ENCODE results near the gene SLC12A3. TPM values are rescaled to one million over a fixed set of nuclear protein-coding genes. Genes with fewer than 3 reads are reported as not detected.

Gene SLC12A3
- total and polyA plus RNA-seq, 2 of the 8 experiments (the other 6 are each of a cell fraction or from before 2014, with no cell fraction given): not detected

DNA sequence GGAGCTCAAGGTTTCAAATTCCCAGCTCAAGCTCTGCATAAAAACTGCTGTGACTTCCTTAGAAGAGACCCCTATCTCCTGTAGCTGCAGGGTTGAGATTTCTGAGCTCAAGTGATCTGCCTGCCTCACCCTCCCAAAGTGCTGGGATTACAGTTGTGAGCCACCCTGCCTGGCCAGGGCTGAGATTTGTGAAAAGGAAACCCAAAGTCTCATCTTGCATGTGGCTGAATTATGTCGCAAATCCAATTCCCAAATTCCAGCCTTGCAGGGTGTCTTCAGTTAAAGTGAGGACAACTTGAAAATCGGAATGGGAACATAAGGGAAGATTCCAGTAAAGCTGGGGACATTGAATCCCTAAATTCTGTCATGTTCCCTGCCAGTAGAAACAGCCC lies 82.6 kb downstream of the SLC12A3 start (continued):
- TF ChIP-seq, protein P1, sequence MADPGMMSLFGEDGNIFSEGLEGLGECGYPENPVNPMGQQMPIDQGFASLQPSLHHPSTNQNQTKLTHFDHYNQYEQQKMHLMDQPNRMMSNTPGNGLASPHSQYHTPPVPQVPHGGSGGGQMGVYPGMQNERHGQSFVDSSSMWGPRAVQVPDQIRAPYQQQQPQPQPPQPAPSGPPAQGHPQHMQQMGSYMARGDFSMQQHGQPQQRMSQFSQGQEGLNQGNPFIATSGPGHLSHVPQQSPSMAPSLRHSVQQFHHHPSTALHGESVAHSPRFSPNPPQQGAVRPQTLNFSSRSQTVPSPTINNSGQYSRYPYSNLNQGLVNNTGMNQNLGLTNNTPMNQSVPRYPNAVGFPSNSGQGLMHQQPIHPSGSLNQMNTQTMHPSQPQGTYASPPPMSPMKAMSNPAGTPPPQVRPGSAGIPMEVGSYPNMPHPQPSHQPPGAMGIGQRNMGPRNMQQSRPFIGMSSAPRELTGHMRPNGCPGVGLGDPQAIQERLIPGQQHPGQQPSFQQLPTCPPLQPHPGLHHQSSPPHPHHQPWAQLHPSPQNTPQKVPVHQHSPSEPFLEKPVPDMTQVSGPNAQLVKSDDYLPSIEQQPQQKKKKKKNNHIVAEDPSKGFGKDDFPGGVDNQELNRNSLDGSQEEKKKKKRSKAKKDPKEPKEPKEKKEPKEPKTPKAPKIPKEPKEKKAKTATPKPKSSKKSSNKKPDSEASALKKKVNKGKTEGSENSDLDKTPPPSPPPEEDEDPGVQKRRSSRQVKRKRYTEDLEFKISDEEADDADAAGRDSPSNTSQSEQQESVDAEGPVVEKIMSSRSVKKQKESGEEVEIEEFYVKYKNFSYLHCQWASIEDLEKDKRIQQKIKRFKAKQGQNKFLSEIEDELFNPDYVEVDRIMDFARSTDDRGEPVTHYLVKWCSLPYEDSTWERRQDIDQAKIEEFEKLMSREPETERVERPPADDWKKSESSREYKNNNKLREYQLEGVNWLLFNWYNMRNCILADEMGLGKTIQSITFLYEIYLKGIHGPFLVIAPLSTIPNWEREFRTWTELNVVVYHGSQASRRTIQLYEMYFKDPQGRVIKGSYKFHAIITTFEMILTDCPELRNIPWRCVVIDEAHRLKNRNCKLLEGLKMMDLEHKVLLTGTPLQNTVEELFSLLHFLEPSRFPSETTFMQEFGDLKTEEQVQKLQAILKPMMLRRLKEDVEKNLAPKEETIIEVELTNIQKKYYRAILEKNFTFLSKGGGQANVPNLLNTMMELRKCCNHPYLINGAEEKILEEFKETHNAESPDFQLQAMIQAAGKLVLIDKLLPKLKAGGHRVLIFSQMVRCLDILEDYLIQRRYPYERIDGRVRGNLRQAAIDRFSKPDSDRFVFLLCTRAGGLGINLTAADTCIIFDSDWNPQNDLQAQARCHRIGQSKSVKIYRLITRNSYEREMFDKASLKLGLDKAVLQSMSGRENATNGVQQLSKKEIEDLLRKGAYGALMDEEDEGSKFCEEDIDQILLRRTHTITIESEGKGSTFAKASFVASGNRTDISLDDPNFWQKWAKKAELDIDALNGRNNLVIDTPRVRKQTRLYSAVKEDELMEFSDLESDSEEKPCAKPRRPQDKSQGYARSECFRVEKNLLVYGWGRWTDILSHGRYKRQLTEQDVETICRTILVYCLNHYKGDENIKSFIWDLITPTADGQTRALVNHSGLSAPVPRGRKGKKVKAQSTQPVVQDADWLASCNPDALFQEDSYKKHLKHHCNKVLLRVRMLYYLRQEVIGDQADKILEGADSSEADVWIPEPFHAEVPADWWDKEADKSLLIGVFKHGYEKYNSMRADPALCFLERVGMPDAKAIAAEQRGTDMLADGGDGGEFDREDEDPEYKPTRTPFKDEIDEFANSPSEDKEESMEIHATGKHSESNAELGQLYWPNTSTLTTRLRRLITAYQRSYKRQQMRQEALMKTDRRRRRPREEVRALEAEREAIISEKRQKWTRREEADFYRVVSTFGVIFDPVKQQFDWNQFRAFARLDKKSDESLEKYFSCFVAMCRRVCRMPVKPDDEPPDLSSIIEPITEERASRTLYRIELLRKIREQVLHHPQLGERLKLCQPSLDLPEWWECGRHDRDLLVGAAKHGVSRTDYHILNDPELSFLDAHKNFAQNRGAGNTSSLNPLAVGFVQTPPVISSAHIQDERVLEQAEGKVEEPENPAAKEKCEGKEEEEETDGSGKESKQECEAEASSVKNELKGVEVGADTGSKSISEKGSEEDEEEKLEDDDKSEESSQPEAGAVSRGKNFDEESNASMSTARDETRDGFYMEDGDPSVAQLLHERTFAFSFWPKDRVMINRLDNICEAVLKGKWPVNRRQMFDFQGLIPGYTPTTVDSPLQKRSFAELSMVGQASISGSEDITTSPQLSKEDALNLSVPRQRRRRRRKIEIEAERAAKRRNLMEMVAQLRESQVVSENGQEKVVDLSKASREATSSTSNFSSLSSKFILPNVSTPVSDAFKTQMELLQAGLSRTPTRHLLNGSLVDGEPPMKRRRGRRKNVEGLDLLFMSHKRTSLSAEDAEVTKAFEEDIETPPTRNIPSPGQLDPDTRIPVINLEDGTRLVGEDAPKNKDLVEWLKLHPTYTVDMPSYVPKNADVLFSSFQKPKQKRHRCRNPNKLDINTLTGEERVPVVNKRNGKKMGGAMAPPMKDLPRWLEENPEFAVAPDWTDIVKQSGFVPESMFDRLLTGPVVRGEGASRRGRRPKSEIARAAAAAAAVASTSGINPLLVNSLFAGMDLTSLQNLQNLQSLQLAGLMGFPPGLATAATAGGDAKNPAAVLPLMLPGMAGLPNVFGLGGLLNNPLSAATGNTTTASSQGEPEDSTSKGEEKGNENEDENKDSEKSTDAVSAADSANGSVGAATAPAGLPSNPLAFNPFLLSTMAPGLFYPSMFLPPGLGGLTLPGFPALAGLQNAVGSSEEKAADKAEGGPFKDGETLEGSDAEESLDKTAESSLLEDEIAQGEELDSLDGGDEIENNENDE (IDR thresholded peaks at IDR 0.05; ENCODE audit: insufficient replicate concordance, low read length): no peak
- TF ChIP-seq SP1 (IDR thresholded peaks at IDR 0.05; ENCODE audit: low read depth, low read length): no peak
- TF ChIP-seq CBX8 (IDR thresholded peaks at IDR 0.05; ENCODE audit: borderline replicate concordance, low read depth, low read length): no peak
- no peak for TF ChIP-seq CEBPB (IDR thresholded peaks at IDR 0.05; ENCODE audit: low read depth, low read length)
- no peak for TF ChIP-seq CHD1 (IDR thresholded peaks at IDR 0.05; ENCODE audit: low read depth, low read length)
- no peak for TF ChIP-seq RAD21 (IDR thresholded peaks at IDR 0.05 in 1 of 2, conservative IDR thresholded peaks at IDR 0.05 in 1 of 2; ENCODE audit: low read depth in 2 of 2, low read length in 2 of 2)
- TF ChIP-seq GTF2F1 (IDR thresholded peaks at IDR 0.05; ENCODE audit: borderline replicate concordance, low read depth, low read length): no peak
- TF ChIP-seq POU5F1 (IDR thresholded peaks at IDR 0.05; ENCODE audit: low read depth, low read length): no peak
- TF ChIP-seq SRF (IDR thresholded peaks at IDR 0.05; ENCODE audit: low read depth, low read length): no peak
- TF ChIP-seq BCL11A (IDR thresholded peaks at IDR 0.05; ENCODE audit: low read depth in 2 of 2, low read length in 2 of 2): no peak
- TF ChIP-seq RFX5 (IDR thresholded peaks at IDR 0.05; ENCODE audit: borderline replicate concordance, low read depth, low read length): no peak
- no peak for TF ChIP-seq JUND (IDR thresholded peaks at IDR 0.05; ENCODE audit: low read length)
- TF ChIP-seq TCF12 (IDR thresholded peaks at IDR 0.05; ENCODE audit: low read depth, low read length): no peak

Measured in H1 (cell line).